OCI-M1 (cell line): ENCODE data around the gene GNAL.
"Not testable (repeated sequence)": the region's sequence is repeated elsewhere in the genome, so short reads cannot be mapped to it uniquely, and the experiment has no call there.

ENCODE experiments used
- DNase-seq: peaks from one replicate; lab custom pipeline; 2025; lab: John Stamatoyannopoulos, UW

The GNAL gene

GRCh38 chr18:11874676-11875075, 185.6 kb downstream of the GNAL start:
- no peak for DNase-seq

GRCh38 chr18:11877497-11878135, 188.6 kb downstream of the GNAL start:
- DNase-seq, result no peak

- DNase-seq, result peak; percentile 79
Measured at GRCh38 chr18:11880586-11881304, 191.7 kb downstream of the GNAL start.

- no peak for DNase-seq
Measured at GRCh38 chr18:11882636-11883035, 193.6 kb downstream of the GNAL start.

GRCh38 chr18:11883153-11883552, 194.1 kb downstream of the GNAL start:
- DNase-seq, result peak; percentile 26

- DNase-seq, result no peak
Measured at GRCh38 chr18:11884396-11885030, 195.4 kb downstream of the GNAL start.

GRCh38 chr18:11885278-11885947, 196.3 kb downstream of the GNAL start:
- no peak for DNase-seq

- DNase-seq, result no peak
Measured at GRCh38 chr18:11886577-11887110, 197.6 kb downstream of the GNAL start.

- DNase-seq, result no peak
Measured at GRCh38 chr18:11887328-11888128, 198.5 kb downstream of the GNAL start.

- no peak for DNase-seq
Measured at GRCh38 chr18:11888726-11889125, 199.7 kb downstream of the GNAL start.

- DNase-seq, result no peak
Measured at GRCh38 chr18:11889284-11889683, 200.2 kb downstream of the GNAL start.

- no peak for DNase-seq
Measured at GRCh38 chr18:11891737-11892136, 202.7 kb downstream of the GNAL start.

- not testable (repeated sequence) for DNase-seq
Measured at GRCh38 chr18:11892438-11892837, 203.4 kb downstream of the GNAL start.

GRCh38 chr18:11897781-11898180, 208.7 kb downstream of the GNAL start:
- DNase-seq, result no peak

GRCh38 chr18:11899063-11899462, 210.0 kb downstream of the GNAL start:
- no peak for DNase-seq

- DNase-seq, result peak; percentile 16
Measured at GRCh38 chr18:11901826-11902438, 212.9 kb downstream of the GNAL start.

GRCh38 chr18:11902522-11903292, 213.6 kb downstream of the GNAL start:
- DNase-seq, result no peak

GRCh38 chr18:11905613-11906012, 216.5 kb downstream of the GNAL start:
- no peak for DNase-seq

GRCh38 chr18:11906176-11906575, 217.1 kb downstream of the GNAL start:
- no peak for DNase-seq
